ENCODE results near the gene PSMD2.

GRCh38 chr3:184314363-184314699 lies 15.3 kb downstream of the PSMD2 start, which contains the start of gene EIF4G1:
- TF ChIP-seq CTCF (IDR thresholded peaks at IDR 0.05; ENCODE audit: low read length) (no peak), EZH2 (optimal IDR thresholded peaks at IDR 0.05; ENCODE audit: low read depth, low read length) (no peak)
